ENCODE data around the gene BCL11B.

Gene BCL11B

DNA sequence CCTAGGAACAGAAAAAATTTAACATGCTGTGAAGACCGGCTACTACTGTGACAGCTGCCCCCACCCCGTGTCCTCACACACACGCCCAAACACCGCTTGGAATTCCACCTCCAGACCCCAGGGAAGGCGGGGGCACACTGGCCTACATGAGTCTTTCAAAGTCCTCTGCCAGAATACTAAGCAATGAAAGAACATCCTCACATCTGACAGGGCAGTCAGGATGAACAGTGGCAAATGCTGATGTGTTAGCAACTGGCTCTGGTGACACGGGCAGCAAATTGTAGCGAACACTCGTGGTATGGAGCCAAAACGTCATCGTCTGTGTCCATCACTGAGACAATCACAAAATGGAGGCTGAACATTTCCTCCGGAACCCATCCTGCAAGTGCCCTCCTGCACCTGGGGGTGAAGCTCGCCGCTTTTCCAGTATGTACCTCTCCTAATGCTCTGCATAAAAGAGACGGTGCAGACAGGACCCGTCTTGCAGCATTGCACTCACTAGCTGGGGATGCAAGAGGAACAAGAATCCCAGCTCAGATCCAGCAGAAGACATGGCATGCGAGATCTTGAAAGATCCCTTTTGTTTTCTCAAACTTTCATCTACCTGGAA, 94.8 kb downstream of the BCL11B start:
- no peak for DNase-seq

DNA sequence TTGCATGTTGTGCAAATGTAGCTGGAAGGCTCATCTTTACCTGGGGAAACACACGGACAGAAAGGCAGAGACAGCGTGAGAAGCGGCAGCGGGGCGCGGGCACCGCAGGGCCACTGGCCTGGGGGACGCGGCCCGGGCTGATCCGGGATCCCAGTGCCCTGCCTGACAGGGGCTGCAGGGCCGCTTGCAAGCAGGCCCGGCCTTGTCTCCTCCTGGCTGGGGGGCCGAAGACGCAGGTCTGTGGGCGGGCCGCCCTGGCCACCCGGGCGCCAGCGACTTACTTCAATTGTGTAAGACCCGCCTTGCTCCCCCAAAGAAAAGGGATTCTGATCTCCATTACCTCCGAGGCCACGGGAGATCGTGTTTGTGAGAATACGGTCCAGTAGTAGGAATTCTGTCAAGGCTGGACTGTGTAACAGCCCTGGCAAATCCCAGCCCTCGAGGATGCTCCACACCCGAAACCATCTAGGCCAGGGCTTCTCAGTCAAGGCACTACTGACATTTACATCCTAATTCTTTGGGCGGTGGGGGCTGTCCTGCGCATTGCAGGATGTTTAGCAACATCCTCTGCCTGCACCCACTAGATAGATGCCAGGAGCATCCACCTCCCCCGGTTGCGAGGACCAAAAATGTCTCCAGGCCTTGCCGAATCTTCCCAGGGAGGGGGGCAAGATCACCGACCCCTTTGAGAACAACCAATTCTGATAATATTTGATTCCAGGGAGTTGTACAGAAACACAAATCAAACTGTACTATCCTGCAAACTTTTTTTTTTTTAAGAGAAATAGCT, 95.6 kb downstream of the BCL11B start:
- no peak for DNase-seq

DNA sequence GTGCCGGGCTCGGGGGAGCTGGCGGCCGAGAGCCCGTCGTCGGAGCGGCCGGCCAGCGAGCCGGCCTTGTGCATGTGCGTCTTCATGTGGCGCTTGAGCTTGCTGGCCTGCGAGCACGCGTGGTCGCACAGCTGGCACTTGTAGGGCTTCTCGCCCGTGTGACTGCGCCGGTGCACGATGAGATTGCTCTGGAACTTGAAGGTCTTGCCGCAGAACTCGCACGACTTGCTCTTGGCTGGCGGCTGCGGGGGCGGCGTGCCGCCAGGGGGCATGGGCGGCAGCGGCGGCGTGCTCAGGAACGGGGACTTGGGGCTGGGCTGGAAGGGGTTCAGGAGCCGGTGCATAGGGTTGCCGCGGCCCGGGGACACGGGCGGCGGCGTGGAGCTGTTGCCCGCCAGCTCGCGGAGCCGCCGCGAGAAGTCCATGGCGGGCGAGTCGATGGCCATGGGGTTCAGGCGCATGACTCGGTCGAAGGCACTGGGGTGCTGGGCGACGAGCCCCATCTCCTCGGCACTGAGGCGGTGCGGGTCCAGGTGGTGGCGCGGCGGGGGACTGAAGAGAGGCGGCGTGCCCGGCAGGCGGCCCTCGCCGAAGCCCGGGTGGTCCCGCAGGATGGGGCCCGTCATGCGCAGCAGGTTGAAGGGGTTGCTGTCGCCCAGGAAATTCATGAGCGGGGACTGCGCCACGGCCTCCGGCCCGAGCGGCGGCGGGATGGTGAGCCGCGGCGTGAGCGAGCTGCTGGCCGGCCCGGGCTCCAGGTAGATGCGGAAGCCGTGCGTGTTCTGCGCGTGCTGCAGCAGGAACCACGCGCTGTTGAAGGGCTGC, 96.5 kb downstream of the BCL11B start:
- no peak for DNase-seq

DNA sequence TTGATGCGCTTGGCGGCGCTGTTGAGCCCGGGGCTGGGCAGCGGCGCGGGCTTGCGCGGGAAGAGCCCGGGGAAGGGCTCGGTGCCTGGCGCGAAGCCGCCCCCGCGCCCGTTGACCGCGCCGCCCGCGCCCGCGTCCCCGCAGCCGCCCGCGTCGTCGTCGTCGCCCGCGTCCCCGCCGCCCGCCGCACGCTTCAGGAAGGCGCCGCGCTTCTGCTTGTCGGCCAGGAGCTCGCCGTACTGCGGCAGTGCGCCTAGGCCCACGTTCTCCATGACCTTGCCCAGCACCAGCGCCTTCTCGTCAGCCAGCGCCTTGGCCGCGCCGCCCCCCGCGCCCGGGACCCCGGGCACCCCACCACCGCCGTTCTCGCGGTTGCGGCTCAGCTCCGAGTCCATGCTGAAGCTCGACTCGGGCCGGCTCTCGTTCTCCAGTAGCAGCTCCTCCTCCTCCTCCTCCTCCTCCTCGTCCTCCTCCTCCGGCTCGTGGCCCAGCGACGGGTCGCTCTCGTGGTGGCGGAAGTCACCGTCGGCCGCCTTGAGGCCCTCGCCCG, 97.2 kb downstream of the BCL11B start:
- no peak for DNase-seq

DNA sequence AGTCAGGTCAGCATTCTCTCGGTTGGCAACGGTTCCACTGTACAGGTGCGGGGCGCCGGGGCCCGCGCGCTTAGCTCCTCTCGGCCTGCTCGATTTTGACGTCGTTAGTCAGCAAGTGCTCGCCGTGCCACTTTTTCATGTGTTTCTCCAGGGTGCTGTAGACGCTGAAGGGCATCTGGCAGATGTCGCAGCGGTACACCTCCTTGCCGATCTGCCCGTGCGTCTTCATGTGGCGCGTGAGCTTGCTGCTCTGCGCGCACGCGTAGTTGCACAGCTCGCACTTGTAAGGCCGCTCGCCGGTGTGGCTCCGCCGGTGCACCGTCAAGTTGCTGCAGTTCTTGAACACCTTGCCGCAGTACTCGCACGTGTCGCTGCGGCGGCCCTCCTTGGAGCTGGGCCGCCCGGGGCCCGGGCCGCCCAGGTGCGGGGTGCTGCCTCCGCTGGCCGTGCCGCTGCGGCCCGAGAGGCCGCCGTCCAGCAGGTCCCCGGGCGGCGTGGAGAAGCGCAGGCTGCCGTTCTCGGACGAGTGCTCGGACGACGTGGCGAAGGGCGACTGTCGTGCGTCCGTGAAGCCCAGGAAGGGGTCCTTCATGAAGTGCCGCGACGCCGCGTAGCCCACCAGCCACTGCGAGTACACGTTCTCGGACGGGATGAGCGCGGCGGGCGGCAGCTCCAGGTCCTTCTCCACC, 97.8 kb downstream of the BCL11B start:
- DNase-seq = no peak

DNA sequence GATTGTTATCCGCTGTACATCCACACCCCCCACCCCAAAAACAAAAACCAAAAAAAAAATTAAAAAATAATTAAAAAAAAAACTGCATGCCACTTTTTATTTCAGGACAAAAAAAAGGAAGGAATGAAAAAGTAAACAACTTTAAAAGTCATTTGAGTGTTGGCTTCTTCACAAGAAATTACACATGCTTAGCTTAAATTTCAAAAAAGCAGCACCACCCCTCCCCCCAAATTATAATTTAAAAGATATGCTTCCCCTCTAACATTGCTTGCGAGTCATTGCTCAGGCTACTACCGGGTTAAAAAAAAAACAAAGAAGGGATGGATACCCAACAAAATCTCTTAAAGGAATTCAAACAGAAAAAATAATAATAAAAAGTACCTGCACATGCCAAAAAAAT, 98.5 kb downstream of the BCL11B start:
- DNase-seq = no peak

DNA sequence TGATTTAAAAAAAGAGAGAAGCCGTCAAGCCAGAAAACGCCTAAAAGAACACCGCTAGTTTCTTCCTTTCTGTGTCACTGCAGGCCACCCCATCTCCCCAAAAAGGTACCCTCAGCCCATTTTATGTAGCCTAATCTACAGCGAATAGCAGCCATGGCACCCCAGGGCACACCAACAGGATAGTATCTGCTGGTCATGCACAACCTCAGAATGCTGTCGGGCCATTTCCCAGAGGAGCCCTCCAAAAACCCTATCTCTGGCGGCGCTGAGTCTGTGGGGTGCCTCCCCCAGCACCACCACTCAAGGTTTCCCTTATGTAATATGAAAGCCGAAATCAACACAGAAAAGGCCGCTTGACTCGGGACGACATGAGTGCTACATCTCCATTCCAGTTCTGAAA, 98.9 kb downstream of the BCL11B start:
- no peak for DNase-seq

DNA sequence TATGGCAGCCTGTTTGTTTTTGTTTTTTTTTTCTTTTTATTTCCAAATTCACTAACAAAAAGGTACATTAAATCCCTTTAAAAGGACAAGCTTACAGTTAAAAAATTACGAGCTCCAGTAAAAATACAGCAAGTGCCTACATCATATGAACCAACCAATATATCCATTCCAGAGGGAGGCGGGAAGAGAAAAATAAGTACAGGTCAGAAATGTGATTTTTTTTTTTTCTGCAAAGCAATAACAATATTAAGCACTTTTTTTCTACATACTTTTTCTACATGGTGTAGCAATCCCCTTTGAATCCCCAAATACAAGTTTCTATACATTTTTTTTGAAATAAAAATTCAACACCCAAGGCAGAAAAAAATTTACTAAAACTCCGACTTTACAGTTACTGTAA, 100.6 kb downstream of the BCL11B start:
- no peak for DNase-seq

DNA sequence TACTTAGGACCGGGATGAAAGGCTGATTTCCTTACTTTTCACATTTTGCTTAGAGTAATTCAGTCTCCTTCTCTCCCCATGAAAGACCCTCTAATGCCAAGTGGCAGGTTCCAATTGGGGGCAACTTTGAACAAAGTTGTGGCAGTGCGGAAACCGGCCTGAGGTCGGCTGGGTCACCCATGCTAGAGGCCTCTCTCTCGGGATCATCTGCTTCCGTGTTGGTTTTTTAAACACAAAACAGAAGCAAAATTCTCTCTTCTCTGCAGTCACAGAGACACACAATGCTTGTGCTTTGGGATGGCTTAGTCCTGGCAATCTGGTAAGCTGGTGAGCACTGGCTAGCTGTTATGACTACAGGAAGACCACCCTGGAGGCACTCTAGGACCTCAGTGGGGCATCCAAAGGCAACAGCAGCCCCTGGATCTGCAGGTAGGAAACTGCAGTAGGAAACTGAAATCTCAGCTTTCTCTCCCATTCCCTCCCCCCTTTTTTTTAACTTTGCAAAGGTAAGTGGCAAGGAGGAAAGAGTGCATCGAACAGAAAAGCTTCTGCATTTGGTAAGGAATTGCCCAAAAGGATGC, 102.1 kb downstream of the BCL11B start:
- DNase-seq = no peak

DNA sequence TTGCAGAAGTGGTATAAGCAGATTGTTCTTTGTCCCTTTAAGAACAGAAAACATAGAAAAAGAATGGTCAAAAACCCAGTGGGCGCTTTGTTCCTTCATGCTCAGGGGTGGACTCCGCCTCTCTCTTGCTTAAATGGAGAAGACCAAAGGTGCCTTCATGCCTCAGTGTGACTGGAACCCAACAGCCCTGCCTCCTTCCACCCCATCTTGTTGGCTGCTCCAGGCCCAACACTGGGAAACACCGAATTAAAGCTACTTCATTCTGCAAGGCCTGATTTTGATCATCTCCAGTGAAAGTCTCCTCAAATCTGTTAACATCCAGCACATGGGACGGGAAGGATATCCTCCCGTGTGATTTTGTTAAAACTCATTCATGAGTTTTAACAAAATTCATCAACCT, 103.7 kb downstream of the BCL11B start:
- no peak for DNase-seq

DNA sequence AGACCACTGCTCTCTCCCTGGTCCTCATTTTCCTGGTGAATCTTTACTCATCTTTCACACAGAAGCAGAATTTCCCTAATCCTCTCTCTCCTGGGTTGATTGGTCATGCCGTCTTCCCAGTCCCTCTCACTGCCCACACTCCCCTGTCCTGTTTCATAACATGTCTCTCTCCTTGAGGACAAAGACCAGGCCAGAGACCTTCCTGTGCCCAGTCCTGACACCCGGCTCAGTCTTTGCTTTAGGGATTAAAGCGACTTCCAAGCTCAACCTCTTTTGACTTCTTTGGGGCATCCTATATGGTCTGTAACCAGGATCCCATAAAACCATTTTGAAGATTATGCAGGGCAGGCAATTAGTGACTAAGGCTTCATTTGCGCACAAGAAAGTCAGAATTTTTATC, 105.5 kb downstream of the BCL11B start:
- DNase-seq = no peak

DNA sequence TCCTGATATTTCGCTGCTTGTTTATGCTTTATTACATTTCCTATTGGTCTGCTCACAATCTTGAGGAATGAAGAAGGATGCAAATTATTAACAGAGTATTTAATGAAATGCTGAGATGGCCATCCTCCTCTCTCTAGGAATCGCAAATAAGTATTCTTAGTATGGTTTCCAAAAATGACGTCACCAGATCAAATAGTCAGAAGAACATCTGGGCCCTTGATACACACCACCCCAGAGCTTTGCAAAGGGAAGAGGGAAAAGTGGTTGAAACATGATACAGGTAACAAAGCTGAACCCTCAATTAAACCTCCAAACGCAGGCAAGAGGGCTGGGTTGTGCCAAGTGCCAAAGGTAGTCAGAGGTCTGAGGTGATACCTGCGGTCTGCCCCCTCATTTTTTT, 107.3 kb downstream of the BCL11B start:
- DNase-seq = no peak

DNA sequence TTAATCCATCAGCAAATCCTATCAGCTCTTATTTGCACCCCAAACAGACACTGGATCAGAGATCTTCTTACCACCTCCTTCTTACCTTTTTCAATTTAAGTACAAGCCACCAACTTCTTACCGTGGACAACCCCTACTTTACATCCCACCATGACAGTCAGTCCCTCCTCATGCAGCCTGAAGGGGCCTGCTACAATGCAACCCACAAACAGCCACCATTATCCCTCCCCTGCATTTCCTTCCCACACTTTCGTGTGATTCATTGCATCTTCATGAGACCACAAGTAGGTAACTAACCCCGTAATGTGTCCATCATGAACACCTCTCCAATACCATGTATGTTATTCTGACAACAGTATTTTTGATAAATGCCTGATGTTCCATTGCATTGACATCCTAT, 108.6 kb downstream of the BCL11B start:
- DNase-seq = no peak

DNA sequence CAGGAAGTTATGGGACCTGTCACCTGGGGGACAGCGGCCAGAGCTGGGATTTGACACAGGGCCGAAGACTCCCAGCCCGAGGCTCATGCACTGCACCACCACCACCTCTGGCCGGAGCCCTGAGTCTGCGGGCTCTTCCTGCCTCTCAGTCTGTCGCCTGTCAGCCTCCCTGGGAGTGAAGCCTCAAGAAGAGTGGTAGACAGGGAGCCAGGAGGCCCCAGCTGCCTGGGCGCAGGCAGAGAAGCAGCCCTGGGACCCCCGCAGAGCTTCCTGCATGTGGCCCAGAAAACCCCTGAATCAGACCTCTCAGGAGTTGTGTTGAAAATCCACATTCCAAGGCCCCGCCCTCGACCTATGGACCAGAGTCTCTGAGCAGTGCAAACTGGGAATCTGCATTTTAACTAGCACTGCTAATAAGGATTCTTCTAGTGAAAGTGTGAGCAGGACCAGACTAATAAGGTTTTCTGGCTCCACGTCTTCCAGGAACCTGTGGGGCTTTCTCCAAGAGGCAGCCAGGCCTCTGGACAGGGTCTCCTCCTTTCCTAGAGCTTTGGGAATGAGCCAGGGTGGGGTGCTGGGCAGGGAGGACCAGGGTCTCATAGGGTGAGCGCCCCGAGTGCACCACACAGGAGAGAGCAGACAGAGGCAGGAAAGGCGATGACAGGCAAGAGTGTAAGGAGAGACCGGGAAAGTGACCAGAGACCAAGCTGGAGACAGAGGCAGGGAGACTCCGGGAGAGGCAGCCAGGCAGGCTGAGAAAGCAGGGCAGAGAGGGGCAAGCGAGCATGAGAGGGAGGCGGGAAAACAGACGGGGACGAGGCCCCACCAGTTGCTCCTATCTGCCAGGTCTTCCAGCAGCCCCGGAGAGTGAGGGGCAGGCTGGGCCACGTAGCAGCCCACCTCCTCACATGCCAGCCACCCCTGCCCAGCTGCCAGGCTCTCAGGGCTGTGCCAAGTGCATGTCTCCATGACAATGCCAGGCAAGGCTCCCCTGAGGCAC, 112.4 kb downstream of the BCL11B start:
- no peak for DNase-seq

DNA sequence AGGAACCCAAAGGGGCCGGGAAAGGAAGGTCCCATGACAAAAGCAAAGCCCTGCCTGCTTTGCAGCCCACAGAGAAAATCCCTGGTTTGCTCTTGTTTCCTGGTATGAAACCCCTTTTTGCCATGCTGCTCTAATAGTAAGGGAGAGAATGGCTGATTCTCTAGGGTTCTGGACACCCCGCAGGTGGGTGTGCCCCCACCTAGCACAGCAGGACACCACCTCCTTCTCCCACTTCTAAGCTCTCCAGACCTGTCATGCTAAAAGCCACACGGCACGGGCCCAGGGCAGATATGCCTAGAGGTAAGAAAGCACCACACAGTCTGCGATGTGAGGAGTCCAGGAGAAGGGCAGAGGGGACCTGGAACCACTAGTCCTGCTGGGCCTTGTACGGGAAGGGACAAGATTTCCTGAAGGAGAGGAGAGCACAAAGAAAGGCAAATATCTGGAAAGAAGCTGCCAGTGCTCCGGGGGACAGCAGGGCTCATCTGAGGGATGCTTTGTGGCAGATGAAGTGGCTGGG, 113.3 kb downstream of the BCL11B start:
- DNase-seq = no peak

DNA sequence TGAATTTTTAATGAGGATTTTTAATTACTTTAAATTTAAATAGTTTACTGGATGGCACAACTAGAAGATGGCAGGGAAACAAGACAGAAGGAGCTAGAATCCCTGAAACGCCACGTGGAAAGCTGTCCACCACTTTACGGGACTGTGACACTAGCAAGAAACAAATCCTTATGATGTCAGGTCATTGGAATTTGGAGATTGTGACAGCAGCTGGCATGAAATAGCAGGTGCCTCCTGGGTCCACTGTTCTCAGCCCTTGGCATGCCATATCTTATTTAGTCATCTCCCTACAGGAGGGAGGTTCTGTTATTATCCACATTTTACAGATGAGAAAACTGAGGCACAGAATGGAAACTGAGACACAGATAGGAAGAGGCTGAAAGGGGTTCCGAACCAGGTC, 113.8 kb downstream of the BCL11B start:
- no peak for DNase-seq

DNA sequence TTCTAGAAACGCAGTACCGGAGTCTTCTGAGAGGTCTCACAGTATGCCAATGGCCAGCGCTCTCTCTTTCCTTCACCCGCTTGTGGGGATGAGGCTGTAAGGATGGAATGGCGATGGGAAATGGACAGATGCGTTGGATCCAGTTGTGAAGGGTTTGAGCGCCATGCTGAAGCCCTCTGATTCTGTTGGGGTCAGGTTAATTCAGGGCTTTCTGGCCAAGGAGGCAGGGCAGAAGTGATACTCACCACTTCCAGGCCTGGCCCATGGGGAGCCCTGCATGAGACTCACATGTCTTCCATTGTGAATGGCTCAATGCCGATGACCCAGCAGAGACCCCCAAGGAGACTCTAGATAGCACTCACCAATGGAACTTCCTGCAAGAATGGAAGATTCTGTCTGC, 114.3 kb downstream of the BCL11B start:
- DNase-seq = no peak

DNA sequence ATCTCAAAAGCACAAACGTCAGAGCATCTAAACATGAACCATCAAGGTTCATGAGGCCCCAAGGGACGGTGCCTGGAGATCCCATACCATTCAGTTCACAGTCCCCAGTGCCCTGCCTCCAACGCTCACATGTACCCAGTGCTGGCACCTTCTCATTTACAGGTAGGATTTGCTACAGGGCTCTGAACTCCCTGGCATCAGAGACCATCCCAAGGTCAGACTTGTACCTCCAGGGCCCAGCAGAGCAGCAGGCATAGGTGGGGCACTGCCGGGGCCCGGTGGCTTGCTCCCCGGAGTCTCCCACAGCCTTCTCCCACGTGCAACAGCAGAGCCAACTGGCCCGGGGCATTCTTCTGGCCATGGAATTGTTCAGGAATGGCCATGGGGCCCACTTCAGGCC, 114.8 kb downstream of the BCL11B start:
- DNase-seq = no peak

DNA sequence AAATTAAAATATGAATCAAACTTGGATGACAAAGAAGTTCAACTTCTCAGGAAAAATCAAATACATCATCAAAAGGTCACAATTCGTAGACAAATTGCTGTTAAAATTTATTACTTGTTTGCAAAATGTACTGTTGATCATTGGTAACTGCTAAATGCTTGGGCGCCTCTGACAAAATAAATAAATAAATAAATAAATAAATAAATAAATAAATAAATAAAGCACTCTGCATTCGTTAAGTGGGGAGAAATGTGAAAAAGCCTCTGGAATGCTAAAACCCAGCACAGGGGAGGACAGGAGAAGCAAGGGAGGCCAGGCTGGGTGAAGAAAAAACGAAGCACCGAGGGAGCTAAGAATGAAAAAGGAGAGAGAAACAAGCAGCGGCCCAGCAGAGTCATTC, 115.2 kb downstream of the BCL11B start:
- DNase-seq = no peak

DNA sequence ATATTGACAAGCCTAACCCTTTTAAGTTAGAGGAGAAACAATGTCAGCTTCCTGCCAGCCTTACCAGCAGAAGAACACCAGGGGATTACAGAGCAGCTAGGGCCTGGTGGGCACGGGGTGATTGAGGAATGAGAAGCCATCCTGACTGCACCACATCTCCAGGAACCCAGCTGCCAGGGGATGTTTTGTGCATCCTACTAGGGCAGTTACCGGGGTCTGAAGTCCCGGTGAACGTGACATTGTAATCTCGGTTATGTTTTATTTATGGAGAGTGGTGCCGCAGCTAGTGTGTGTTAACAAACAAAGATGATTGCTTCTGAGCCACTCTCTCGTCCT, 115.9 kb downstream of the BCL11B start:
- DNase-seq = no peak
